Measurements from ENCODE around the gene WDR1. TPM values are rescaled to one million over a fixed set of nuclear protein-coding genes. Genes with fewer than 3 reads are reported as not detected.

WDR1 gene
- total and polyA plus RNA-seq, 3 donors from 2014 or later, result 165 to 295 (median 168) TPM

DNA sequence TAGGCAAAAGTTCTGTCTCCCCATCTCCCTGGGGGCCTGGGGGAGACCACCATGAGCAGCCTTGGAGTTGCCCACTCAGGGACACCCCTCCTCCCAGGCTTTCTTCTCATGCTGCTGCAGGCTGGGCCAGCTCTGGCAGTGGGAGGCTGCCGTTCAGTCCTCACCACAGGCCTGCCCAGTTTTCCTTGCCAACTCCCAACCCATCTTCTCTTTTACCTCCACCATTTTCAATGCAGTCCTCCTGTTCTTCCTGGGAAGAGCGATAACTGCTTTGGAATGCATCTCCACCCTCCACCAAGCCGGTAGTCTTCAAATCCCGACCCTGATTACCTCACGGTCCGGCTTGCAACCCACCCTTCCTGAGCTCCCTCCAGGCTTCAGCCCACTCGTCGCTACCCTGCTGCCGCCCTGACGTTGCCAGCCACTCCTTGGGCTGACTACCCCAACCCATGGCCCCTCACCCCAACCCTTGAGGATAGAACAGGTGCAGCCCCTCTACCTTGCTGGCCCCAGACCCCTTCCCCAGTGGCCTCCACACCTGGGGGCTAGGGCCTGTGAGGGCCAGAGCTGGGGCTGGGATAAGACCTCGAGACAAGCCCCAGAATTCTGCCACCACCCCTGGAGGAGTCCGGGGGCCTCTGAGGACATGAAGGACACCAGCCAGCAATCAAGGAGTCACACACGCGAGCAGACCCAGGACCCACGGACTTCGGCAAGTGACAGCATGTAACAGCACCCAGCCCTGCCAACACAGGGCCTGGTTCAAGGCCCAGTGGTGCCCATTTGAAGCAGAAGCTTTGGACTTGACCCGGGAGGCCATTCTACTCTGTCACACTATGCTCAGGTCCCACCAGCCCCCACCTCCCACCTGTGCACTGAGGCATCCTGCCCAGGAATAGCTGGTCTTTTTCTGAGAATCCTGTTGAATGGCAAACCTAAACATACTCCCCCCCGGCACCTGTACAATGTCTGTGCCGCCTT is 9.2 kb downstream of the WDR1 start:
- H3K9me3 ChIP-seq, result no peaks in the 10 kb centered on the region
- peaks cover 16% of the 10 kb centered on the region for H3K4me1 ChIP-seq
- H3K36me3 ChIP-seq (ENCODE audit: low read depth, missing control alignments), result no peaks in the 10 kb centered on the region
- H3K27ac ChIP-seq, result peak overlapping the region; percentile 65 to 78
- TF ChIP-seq, protein P1, sequence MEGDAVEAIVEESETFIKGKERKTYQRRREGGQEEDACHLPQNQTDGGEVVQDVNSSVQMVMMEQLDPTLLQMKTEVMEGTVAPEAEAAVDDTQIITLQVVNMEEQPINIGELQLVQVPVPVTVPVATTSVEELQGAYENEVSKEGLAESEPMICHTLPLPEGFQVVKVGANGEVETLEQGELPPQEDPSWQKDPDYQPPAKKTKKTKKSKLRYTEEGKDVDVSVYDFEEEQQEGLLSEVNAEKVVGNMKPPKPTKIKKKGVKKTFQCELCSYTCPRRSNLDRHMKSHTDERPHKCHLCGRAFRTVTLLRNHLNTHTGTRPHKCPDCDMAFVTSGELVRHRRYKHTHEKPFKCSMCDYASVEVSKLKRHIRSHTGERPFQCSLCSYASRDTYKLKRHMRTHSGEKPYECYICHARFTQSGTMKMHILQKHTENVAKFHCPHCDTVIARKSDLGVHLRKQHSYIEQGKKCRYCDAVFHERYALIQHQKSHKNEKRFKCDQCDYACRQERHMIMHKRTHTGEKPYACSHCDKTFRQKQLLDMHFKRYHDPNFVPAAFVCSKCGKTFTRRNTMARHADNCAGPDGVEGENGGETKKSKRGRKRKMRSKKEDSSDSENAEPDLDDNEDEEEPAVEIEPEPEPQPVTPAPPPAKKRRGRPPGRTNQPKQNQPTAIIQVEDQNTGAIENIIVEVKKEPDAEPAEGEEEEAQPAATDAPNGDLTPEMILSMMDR (IDR thresholded peaks at IDR 0.05), result no peak
- no peak for TF ChIP-seq POLR2A (IDR thresholded peaks at IDR 0.05)
- DNase-seq, result no peak
- intact Hi-C loops (cut with DNase I; ENCODE audit: low total_unique reads), result no loop called here
- 76 to 83% methylated on average over 17 to 19 of the region's 19 CpGs for WGBS, 2 donors
- H3K27me3 ChIP-seq, result no peaks in the 10 kb centered on the region
- H3K4me3 ChIP-seq, result no peak overlapping the region

DNA sequence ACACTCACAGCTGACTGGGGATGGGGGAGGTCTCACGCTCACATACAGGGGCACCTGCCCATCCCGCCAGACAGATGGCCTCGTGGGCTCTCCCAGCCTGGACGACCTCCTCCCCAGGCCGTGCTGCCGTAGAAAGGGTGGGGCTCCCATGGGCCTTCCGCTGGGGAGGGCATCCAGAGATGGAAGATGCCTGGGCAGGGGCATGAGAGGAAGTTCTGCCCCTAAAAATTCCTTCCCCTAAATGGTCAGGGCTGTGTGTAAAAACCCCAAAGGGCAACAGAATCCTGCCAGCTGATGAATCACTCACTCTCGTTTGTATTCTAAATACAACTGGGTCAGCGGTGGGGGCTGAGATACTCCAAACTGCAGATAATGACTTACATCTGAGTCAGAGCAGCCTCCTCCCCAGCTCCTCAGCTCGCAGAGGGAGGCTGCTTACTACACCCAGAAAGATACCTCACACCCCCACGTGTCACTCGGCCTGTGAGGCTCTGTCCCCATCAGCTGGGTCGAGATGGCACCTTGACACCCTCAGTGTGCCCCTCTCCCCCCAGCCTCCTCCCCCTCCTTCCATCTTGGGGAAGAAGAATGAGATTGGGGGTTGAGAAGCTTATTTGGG is 10.1 kb downstream of the WDR1 start:
- H3K27me3 ChIP-seq, result no peaks in the 10 kb centered on the region
- H3K9me3 ChIP-seq, result no peaks in the 10 kb centered on the region
- TF ChIP-seq POLR2A (IDR thresholded peaks at IDR 0.05), result no peak
- TF ChIP-seq, protein P1 (IDR thresholded peaks at IDR 0.05), result no peak
- peak; percentile 86 for DNase-seq
- H3K4me3 ChIP-seq, result no peak overlapping the region
- H3K4me1 ChIP-seq, result peaks cover 16% of the 10 kb centered on the region
- H3K27ac ChIP-seq, result peak overlapping the region; percentile 65 to 78
- intact Hi-C loops (cut with DNase I; ENCODE audit: low total_unique reads), result no loop called here
- 17 to 41% methylated on average over 11 to 13 of the region's 13 CpGs for WGBS, 2 donors
- no peaks in the 10 kb centered on the region for H3K36me3 ChIP-seq (ENCODE audit: low read depth, missing control alignments)

DNA sequence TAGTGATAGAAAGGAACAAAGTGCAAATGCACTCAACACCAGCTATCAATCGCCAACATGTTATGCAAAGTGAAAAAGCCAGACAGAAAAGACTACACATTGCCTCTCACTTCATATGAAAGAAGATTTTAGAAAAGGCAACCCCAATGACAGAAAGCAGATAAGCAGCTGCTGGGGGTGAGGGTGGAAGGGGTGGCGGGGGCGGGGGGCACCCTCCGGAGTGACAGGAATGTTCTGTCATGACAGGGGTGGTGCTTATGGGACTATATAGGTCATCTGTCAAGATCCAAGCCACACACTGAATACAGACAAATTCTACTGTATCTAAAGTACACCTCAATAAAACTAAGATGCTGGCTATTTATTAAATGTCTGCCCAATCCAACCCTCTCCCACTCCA is 10.7 kb downstream of the WDR1 start:
- H3K9me3 ChIP-seq, result no peaks in the 10 kb centered on the region
- H3K4me3 ChIP-seq, result no peak overlapping the region
- no peak for TF ChIP-seq POLR2A (IDR thresholded peaks at IDR 0.05)
- TF ChIP-seq, protein P1 (IDR thresholded peaks at IDR 0.05), result no peak
- H3K27ac ChIP-seq, result peak overlapping the region in 1 of 2 donors; percentile 78
- H3K36me3 ChIP-seq (ENCODE audit: low read depth, missing control alignments), result no peaks in the 10 kb centered on the region
- WGBS, 2 donors, result 90 to 95% methylated on average over 4 of the region's 4 CpGs
- intact Hi-C loops (cut with DNase I; ENCODE audit: low total_unique reads), result no loop called here
- H3K4me1 ChIP-seq, result peaks cover 16% of the 10 kb centered on the region
- DNase-seq, result no peak
- no peaks in the 10 kb centered on the region for H3K27me3 ChIP-seq

DNA sequence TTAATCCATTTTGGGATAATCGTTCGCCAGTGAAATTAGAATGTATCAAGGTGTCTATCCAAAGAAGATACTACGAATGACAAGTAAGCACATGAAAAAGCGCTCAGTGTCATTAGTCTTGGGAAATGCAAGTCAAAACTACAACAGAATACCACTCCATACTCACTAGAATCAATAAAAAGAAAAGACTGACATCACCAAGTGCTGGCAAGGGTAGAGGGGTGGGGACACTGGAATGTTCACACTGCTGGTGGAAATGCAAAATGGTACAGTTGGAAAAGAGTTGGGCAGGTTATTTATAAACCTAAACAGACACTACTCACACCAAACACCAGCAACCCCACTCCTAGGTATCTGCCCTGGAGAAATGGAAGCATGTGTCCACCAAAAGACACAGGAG is 11.2 kb downstream of the WDR1 start:
- no peak for DNase-seq
- Histone ChIP-seq H3K9me3 (no peaks in the 10 kb centered on the region), H3K27me3 (no peaks in the 10 kb centered on the region), H3K4me1 (peaks cover 16% of the 10 kb centered on the region), H3K36me3 (ENCODE audit: low read depth, missing control alignments) (no peaks in the 10 kb centered on the region), H3K4me3 (no peak overlapping the region), H3K27ac (no peak overlapping the region)
- WGBS, 2 donors, result 81 to 94% methylated on average over 4 of the region's 4 CpGs
- intact Hi-C loops (cut with DNase I; ENCODE audit: low total_unique reads), result no loop called here
- TF ChIP-seq, protein P1 (IDR thresholded peaks at IDR 0.05), result no peak
- no peak for TF ChIP-seq POLR2A (IDR thresholded peaks at IDR 0.05)

Data from testis (tissue), 3 donors.